Muscle layer of duodenum (tissue), 2 donors: Measurements from ENCODE around the gene MS4A13.
"Not testable (repeated sequence)": the region's sequence is repeated elsewhere in the genome, so short reads cannot be mapped to it uniquely, and the experiment has no call there.

Source experiments
- H3K27ac ChIP-seq: one replicate; pipeline ENCODE4 v1.7.0; 2013; ENCODE audit warnings: mild to moderate bottlenecking, low read length
- H3K27me3 ChIP-seq: one replicate; pipeline ENCODE4 v1.7.0; 2013; ENCODE audit warnings: low read depth, mild to moderate bottlenecking, control low read depth, low read length
- H3K36me3 ChIP-seq, 2 donors: one replicate each; pipeline ENCODE4 v1.7.0; 2013; ENCODE audit warnings: low read length in 2 of 2, control low read depth in 1 of 2, mild to moderate bottlenecking in 1 of 2; ENCODE audit not compliant: insufficient read depth in 2 of 2, control insufficient read depth in 1 of 2
- H3K4me1 ChIP-seq, 2 donors: one replicate each; pipeline ENCODE4 v1.7.0; 2013; ENCODE audit warnings: low read length in 2 of 2, mild to moderate bottlenecking in 2 of 2, control low read depth in 1 of 2, moderate library complexity in 1 of 2; ENCODE audit not compliant: insufficient read depth in 2 of 2, control insufficient read depth in 1 of 2
- H3K4me3 ChIP-seq, 2 donors: one replicate each; pipeline ENCODE4 v1.7.0; 2013; ENCODE audit warnings: low read length in 2 of 2, low read depth in 1 of 2, mild to moderate bottlenecking in 1 of 2
- H3K9me3 ChIP-seq, 2 donors: one replicate each; pipeline ENCODE4 v1.7.0; 2013; ENCODE audit warnings: low read length in 2 of 2, control low read depth in 1 of 2, mild to moderate bottlenecking in 1 of 2; ENCODE audit not compliant: control insufficient read depth in 1 of 2
- donor health status: healthy.

The MS4A13 gene

DNA sequence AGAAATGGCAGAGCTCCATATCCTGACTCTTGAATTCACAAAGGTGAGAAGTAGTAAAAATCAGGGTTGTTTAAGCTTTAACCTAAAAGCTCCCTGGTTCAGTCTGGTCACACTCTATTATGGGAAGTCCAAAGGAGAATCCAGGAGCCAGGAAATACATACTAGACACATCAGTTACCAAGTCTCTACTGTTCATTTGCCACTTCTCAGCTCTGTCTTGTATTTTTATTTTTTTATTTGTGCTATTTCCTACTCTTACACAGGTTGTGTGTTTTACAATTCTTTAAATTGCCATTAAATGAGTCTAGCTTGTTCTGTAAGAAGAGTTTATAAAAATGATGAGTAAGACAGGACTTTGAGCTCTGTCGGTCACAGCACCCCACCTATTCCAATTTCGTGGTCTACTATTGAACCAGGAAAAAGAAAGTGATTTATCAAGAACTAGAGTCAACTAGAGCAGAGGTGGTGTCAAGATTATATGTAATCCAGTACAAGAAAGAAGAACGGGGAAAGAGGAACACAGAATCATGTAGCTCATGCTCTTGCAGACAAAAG, 12.9 kb upstream of the MS4A13 start:
- no peaks in the 10 kb centered on the region for H3K4me1 ChIP-seq
- H3K4me3 ChIP-seq, result no peak overlapping the region
- H3K27ac ChIP-seq, result no peak overlapping the region
- no peaks in the 10 kb centered on the region for H3K27me3 ChIP-seq
- H3K36me3 ChIP-seq, result no peaks in the 10 kb centered on the region
- no peaks in the 10 kb centered on the region for H3K9me3 ChIP-seq

GRCh38 chr11:60504219-60504905, 10.8 kb upstream of the MS4A13 start:
- Histone ChIP-seq H3K27me3 (no peaks in the 10 kb centered on the region), H3K4me3 (no peak overlapping the region), H3K27ac (no peak overlapping the region), H3K36me3 (no peaks in the 10 kb centered on the region), H3K4me1 (no peaks in the 10 kb centered on the region), H3K9me3 (no peaks in the 10 kb centered on the region)

DNA sequence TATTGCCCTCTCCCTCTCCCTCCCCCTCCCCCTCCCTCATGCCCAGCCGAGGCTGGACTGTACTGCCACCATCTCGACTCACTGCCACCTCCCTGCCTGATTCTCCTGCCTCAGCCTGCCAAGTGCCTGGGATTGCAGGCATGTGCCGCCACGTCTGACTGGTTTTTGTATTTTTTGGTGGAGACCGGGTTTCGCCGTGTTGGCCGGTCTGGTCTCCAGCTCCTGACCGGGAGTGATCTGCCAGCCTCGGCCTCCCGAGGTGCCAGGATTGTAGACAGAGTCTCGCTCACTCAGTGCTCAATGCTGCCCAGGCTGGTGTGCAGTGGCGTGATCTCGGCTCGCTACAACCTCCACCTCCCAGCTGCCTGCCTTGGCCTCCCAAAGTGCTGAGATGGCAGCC, 5.6 kb upstream of the MS4A13 start:
- H3K36me3 ChIP-seq, H3K4me1 ChIP-seq, H3K9me3 ChIP-seq, H3K27me3 ChIP-seq, H3K27ac ChIP-seq, H3K4me3 ChIP-seq: not testable (repeated sequence)

DNA sequence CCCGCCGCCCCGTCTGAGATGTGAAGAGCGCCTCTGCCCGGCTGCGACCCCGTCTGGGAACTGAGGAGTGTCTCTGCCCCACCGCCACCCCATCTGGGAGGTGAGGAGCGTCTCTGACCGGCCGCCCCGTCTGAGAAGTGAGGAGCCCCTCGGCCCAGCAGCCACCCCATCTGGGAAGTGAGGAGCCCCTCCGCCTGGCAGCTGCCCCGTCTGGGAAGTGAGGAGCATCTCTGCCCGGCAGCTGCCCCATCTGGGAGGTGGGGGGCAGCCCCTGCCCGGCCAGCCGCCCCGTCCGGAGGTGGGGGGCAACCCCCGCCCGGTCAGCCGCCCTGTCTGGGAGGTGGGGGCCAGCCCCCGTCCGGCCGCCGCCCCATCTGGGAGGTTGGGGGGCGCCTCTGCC, 5.0 kb upstream of the MS4A13 start:
- not testable (repeated sequence) for H3K4me3 ChIP-seq, H3K27me3 ChIP-seq, H3K27ac ChIP-seq, H3K9me3 ChIP-seq, H3K4me1 ChIP-seq, H3K36me3 ChIP-seq

DNA sequence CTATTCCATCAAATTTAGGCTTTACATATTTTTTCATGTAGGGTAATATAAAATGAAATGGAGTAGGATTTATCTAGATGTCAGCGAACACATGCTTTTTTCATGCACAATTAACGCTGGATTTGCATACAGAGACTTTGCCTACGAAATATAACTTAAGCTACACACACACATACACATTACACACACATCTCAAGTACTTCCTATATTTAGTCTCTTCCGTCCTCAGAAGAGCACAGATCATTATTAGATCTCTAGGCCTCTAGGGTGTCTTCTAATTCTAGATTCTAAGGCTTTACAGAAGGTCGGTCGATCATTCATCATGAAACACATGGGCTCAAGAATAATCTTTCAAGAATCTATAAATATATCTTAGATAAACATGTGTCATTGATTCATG, 3.8 kb upstream of the MS4A13 start:
- H3K27me3 ChIP-seq, result no peaks in the 10 kb centered on the region
- peaks cover 0 to 9% of the 10 kb centered on the region in 2 donors for H3K4me1 ChIP-seq
- no peaks in the 10 kb centered on the region for H3K9me3 ChIP-seq
- H3K27ac ChIP-seq, result no peak overlapping the region
- H3K4me3 ChIP-seq, result no peak overlapping the region
- no peaks in the 10 kb centered on the region for H3K36me3 ChIP-seq

GRCh38 chr11:60512651-60513225, 2.5 kb upstream of the MS4A13 start:
- H3K4me3 ChIP-seq, result no peak overlapping the region
- H3K4me1 ChIP-seq, result peaks cover 0 to 9% of the 10 kb centered on the region in 2 donors
- H3K36me3 ChIP-seq, result no peaks in the 10 kb centered on the region
- H3K27ac ChIP-seq, result no peak overlapping the region
- H3K27me3 ChIP-seq, result no peaks in the 10 kb centered on the region
- no peaks in the 10 kb centered on the region for H3K9me3 ChIP-seq

DNA sequence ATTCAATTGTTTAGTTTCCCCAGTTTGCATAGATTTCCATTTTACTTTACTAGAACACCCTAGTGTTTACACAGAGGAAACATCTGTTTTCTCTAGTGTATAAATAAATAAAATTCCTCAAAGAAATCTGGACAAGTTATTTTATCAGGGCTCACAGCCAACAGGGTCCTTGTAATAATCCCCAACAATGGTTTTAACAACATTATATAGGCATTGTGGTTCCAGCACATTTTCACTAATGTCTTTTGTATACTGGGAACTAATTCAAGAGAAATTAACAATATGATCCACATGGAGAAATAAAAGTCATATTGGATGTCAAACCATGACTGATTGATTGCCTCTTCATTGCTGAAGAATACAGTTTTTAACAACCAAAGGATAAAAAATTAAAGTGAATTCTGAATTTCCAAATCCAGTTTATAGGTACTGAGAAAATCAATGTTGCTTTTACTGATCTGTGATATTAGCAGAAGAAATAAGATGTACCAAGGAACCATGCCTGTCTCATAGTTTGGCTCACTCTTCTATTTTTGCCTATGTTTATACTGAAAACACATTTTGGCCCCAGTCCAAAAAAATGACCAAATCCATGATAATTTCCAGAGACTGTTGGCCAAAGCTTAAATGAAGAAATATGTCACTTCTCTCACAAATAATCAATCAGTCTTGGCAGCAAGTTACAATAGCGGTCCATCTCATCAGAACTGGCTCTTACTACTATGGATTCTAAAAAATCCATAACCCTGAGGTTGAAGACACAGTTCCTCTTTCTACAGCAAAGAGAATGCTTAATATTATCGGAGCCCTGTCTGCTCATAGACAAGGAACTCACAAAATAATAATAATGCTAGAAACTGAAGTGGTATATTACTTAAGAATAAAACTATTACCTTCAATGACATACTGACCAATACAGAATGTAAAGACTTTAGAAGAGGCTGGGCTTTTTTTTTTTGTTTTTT, 1.4 kb upstream of the MS4A13 start:
- no peaks in the 10 kb centered on the region for H3K9me3 ChIP-seq
- H3K27me3 ChIP-seq, result no peaks in the 10 kb centered on the region
- H3K4me3 ChIP-seq, result no peak overlapping the region
- no peaks in the 10 kb centered on the region for H3K36me3 ChIP-seq
- H3K27ac ChIP-seq, result no peak overlapping the region
- peaks cover 0 to 9% of the 10 kb centered on the region in 2 donors for H3K4me1 ChIP-seq

DNA sequence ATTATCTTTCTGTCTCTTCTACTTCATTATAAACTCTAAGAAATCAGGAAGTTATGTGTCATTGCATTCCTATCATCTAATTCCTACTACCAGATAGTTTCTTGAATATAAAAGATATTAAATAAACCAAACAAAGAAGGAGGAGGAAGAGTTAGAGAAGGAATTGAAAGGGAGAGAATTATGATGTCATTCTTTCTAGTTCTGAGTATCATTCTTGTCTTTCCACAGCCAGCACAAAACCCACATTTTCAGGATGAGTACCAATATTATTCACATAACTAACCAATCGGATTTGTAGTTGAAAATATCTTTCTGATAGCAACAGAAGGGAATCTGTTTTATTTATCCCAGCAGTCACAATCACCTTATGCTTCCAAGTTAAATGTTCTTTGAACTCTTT, 13.3 kb downstream of the MS4A13 start:
- H3K27ac ChIP-seq, result no peak overlapping the region
- no peaks in the 10 kb centered on the region for H3K27me3 ChIP-seq
- H3K4me3 ChIP-seq, result no peak overlapping the region
- no peaks in the 10 kb centered on the region for H3K4me1 ChIP-seq
- no peaks in the 10 kb centered on the region for H3K9me3 ChIP-seq
- no peaks in the 10 kb centered on the region for H3K36me3 ChIP-seq

DNA sequence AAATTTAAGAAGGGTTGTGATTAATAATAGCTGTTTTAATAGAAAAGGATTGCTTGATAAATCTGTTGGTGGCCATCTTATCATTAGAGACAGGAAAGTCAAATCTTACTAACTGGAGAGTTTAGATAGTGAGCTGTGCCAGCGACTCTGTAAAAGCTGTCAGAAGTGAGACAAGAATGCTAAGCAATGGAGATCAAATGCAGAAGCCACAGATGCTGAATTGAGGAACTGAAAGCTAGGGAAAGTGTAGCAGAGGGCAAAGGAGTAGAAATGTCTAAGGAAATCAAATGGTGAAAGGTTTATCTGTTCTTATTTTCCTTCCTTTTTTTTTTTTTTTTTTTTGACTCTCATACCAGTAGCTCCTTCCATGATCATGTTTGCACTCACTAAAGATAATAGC, 13.7 kb downstream of the MS4A13 start:
- Histone ChIP-seq H3K27me3 (no peaks in the 10 kb centered on the region), H3K36me3 (no peaks in the 10 kb centered on the region), H3K27ac (no peak overlapping the region), H3K9me3 (no peaks in the 10 kb centered on the region), H3K4me1 (no peaks in the 10 kb centered on the region), H3K4me3 (no peak overlapping the region)

DNA sequence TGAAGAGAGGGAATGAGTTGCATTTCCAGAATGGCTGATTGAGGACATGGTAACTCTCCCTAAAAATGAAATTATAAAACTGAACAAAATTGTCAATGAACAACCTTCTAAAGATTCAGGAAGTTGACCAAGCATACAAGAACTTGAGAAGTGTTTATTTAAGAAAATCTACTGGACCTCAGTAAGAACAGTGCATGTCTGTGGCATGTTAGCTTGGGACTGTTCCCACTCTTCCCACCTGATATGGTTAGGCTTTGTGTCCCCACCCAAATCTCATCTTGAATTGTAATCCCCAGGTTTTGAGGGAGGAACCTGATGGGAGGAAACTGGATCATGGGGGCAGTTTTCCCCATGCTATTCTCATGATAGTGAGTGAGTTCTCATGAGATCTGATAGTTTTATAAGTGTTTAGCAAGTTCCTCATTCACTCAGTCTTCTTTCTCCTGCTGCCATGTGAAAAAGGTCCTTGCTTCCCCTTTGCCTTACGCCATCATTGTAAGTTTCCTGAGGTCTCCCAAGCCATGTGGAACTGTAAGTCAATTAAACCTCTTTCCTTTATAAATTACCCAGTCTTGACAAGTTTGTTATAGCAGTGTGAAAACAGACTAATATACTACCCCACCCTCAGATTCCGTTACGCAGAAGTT, 15.4 kb downstream of the MS4A13 start:
- Histone ChIP-seq H3K4me1 (no peaks in the 10 kb centered on the region), H3K27me3 (no peaks in the 10 kb centered on the region), H3K36me3 (no peaks in the 10 kb centered on the region), H3K27ac (no peak overlapping the region), H3K4me3 (no peak overlapping the region), H3K9me3 (no peaks in the 10 kb centered on the region)

DNA sequence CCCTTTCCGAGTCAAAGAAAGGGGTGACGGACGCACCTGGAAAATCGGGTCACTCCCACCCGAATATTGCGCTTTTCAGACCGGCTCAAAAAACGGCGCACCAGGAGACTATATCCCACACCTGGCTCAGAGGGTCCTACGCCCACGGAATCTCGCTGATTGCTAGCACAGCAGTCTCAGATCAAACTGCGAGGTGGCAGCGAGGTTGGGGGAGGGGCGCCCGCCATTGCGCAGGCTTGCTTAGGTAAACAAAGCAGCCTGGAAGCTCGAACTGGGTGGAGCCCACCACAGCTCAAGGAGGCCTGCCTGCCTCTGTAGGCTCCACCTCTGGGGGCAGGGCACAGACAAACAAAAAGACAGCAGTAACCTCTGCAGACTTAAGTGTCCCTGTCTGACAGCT, 17.2 kb downstream of the MS4A13 start:
- not testable (repeated sequence) for H3K27me3 ChIP-seq, H3K9me3 ChIP-seq, H3K27ac ChIP-seq, H3K36me3 ChIP-seq, H3K4me1 ChIP-seq, H3K4me3 ChIP-seq
